Endothelial cell (in vitro differentiated cells): ENCODE measurements around the gene PPP5C. TPM values are rescaled to one million over a fixed set of nuclear protein-coding genes. Genes with fewer than 3 reads are reported as not detected.

Source experiments
- DNase-seq: peaks from one replicate; pipeline ENCODE4 v3.0.0; 2021; ENCODE audit warnings: low spot score
- H3K27ac Mint-ChIP-seq: one replicate; pipeline ENCODE4 v1.8.0; 2021; ENCODE audit warnings: mixed read lengths, inconsistent platforms; ENCODE audit not compliant: unreplicated experiment
- H3K27me3 Mint-ChIP-seq: one replicate; pipeline ENCODE4 v1.8.0; 2021; ENCODE audit warnings: mild to moderate bottlenecking, moderate library complexity, mixed read lengths, inconsistent platforms; ENCODE audit not compliant: unreplicated experiment
- H3K36me3 Mint-ChIP-seq: one replicate; pipeline ENCODE4 v1.8.0; 2021; ENCODE audit warnings: mild to moderate bottlenecking, low read depth, mixed read lengths, inconsistent platforms; ENCODE audit not compliant: unreplicated experiment
- H3K4me1 Mint-ChIP-seq: one replicate; pipeline ENCODE4 v1.8.0; 2021; ENCODE audit warnings: mild to moderate bottlenecking, mixed read lengths, inconsistent platforms; ENCODE audit not compliant: unreplicated experiment
- H3K4me3 Mint-ChIP-seq: one replicate; pipeline ENCODE4 v1.8.0; 2021; ENCODE audit warnings: mild to moderate bottlenecking, mixed read lengths, inconsistent platforms; ENCODE audit not compliant: unreplicated experiment
- H3K9me3 Mint-ChIP-seq: one replicate; pipeline ENCODE4 v1.8.0; 2021; ENCODE audit warnings: mixed read lengths, inconsistent platforms; ENCODE audit not compliant: unreplicated experiment
- total RNA-seq: library from RNA; stranded (reverse); fragmentation: NEBNext Ultra II Directional; extraction: Animal tissue kit (Norgen Biotek cat#: 25700); gene quantifications from one replicate; pipeline ENCODE4 v1.2.1, GENCODE V29; 2021; ENCODE audit not compliant: unreplicated experiment
- TF ChIP-seq, protein P1 (sequence below): fragments of 200-600 bp; sonication (generic); IDR thresholded peaks from one replicate; pipeline ENCODE4 v1.5.0; 2021; ENCODE audit warnings: antibody characterized with exemption; ENCODE audit not compliant: unreplicated experiment

Gene PPP5C
- total RNA-seq, 1 donor from 2014 or later, result 66.7 TPM

DNA sequence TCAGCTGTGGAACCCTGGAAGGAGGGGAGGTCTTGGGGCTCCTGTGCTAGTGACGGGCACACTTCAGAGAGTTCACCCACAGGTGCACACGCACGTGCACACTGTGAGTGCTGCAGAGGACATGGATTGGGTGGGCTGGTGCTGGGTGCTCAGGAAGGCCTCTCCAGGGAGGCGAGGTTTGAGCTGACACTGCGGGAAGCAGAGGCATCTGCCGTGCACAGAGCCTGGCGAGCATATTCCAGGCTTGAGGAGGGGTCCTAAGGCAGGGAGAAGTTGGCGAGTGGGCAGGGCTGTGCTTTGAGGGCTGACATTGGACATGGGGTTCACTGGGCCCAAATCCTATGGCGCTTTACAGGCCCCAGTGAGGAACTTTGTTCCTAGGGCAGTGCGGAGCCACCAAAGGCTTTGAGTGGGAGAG is 40.8 kb downstream of the PPP5C start:
- peak overlapping the region; percentile 71 for H3K4me3 Mint-ChIP-seq
- no peak overlapping the region for H3K27ac Mint-ChIP-seq
- no peak for DNase-seq
- peaks cover 15% of the 10 kb centered on the region for H3K27me3 Mint-ChIP-seq
- TF ChIP-seq, protein P1, sequence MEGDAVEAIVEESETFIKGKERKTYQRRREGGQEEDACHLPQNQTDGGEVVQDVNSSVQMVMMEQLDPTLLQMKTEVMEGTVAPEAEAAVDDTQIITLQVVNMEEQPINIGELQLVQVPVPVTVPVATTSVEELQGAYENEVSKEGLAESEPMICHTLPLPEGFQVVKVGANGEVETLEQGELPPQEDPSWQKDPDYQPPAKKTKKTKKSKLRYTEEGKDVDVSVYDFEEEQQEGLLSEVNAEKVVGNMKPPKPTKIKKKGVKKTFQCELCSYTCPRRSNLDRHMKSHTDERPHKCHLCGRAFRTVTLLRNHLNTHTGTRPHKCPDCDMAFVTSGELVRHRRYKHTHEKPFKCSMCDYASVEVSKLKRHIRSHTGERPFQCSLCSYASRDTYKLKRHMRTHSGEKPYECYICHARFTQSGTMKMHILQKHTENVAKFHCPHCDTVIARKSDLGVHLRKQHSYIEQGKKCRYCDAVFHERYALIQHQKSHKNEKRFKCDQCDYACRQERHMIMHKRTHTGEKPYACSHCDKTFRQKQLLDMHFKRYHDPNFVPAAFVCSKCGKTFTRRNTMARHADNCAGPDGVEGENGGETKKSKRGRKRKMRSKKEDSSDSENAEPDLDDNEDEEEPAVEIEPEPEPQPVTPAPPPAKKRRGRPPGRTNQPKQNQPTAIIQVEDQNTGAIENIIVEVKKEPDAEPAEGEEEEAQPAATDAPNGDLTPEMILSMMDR, result no peak
- peaks cover 55% of the 10 kb centered on the region for H3K36me3 Mint-ChIP-seq
- H3K4me1 Mint-ChIP-seq, result peaks cover 16% of the 10 kb centered on the region
- H3K9me3 Mint-ChIP-seq, result peaks cover 5% of the 10 kb centered on the region

DNA sequence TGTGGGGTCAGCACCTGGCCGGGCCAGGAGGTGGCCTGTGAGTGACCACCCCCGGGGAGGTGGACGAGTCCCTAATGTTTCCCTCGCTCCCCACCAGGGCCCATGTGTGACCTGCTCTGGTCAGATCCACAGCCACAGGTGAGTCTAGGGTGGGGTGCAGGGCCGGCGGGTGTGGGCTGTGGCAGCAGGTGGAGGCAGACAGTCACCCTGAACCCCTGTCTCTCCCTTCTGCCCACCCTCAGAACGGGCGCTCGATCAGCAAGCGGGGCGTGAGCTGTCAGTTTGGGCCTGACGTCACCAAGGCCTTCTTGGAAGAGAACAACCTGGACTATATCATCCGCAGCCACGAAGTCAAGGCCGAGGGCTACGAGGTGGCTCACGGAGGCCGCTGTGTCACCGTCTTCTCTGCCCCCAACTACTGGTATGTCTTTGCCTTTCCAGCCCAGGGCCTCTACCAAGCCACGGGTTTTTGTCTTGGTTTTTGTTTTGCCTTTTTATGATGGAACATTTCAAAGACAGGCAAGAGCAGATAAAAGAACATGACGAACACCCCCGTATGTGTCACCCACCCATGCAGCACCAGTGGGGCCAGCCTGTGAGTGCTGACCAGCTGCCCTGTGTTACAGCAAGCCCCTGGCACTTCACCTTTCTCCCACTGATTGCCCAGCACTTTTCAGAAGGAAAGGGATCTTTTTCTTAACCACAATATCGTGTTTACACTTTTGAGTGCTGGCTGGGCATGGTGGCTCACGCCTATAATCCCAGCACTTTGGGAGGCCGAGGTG is 41.6 kb downstream of the PPP5C start:
- no peak for DNase-seq
- peaks cover 23% of the 10 kb centered on the region for H3K4me1 Mint-ChIP-seq
- peaks cover 57% of the 10 kb centered on the region for H3K36me3 Mint-ChIP-seq
- H3K4me3 Mint-ChIP-seq, result peak overlapping the region; percentile 59
- H3K27me3 Mint-ChIP-seq, result peaks cover 19% of the 10 kb centered on the region
- no peak overlapping the region for H3K27ac Mint-ChIP-seq
- H3K9me3 Mint-ChIP-seq, result peaks cover 5% of the 10 kb centered on the region
- TF ChIP-seq, protein P1, result no peak

DNA sequence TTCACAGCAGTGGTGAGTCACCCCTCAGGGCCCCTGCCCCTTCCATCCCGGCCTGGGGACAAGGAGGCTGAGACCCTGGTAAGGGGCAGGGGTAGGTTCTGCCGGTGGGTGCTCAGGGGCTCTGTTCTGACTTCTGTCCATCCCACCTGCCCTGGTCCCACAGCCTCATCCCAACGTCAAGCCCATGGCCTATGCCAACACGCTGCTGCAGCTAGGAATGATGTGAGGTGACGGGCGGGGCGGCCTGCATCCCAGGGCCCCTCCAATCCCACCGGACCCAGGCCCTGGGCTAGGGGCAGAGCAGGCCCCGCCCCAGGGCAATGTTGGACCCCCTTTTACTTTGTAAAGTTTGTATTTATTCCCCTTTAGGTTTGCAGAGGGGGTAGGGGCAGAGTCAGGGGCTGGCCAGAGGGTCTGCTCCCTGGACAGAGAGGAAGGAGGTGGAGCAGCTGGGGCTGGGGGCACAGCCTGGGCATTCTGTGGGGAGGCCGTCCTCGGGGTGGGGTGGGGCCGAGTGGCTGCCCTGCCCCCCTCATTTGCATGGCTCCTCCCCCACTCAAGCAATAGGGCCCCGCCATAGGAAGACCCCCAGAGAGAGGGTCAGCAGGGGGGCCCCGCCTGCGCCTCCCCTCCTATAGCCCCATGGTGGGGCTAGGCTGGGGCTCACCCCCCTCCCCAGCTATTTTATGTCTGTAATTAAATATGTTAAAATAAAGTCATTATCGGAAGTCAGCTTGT is 43.4 kb downstream of the PPP5C start:
- TF ChIP-seq, protein P1, result no peak
- Mint-ChIP-seq H3K4me3 (no peak overlapping the region), H3K36me3 (peaks cover 48% of the 10 kb centered on the region), H3K27me3 (peaks cover 15% of the 10 kb centered on the region), H3K27ac (no peak overlapping the region), H3K9me3 (peaks cover 5% of the 10 kb centered on the region), H3K4me1 (peaks cover 23% of the 10 kb centered on the region)
- DNase-seq, result no peak

DNA sequence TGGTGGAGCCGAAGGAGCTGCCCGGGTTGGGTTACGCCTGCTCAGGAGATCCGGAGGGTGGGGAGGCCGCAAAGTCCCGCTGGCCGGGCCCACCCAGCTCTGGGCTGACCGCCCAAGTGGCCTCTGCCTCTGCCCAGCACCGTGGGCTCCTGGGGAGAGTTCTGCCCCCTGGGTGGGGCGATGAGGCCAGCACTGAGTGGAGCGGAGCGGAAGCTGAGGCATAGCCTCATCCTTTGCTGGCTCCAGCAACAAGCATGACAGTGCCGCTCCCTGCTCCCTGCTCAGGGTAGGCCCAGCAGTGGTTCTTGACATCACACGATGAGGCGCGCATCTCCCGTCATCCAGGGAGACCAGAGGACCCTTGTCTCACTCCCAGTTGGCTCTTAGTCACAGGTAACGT is 44.0 kb downstream of the PPP5C start:
- H3K9me3 Mint-ChIP-seq, result peaks cover 5% of the 10 kb centered on the region
- TF ChIP-seq, protein P1, result no peak
- H3K27ac Mint-ChIP-seq, result no peak overlapping the region
- H3K4me3 Mint-ChIP-seq, result no peak overlapping the region
- peaks cover 45% of the 10 kb centered on the region for H3K36me3 Mint-ChIP-seq
- H3K27me3 Mint-ChIP-seq, result peaks cover 18% of the 10 kb centered on the region
- no peak for DNase-seq
- H3K4me1 Mint-ChIP-seq, result peaks cover 23% of the 10 kb centered on the region
